Progenitor cell of endocrine pancreas (in vitro differentiated cells): ENCODE data around the gene GNB1L. TPM values are rescaled to one million over a fixed set of nuclear protein-coding genes. Genes with fewer than 3 reads are reported as not detected.

ENCODE experiments used
- DNase-seq: peaks from one replicate; pipeline ENCODE4 v3.0.0; 2021; ENCODE audit warnings: low spot score; ENCODE audit not compliant: unreplicated experiment
- H3K27ac Mint-ChIP-seq: 2 replicates; pipeline ENCODE4 v1.8.0; 2021; ENCODE audit warnings: mild to moderate bottlenecking, moderate library complexity, mixed read lengths
- H3K27me3 Mint-ChIP-seq: 2 replicates; pipeline ENCODE4 v1.8.0; 2021; ENCODE audit warnings: mixed read lengths
- H3K36me3 Mint-ChIP-seq: 2 replicates; pipeline ENCODE4 v1.8.0; 2022; ENCODE audit warnings: mixed read lengths; ENCODE audit not compliant: insufficient read depth
- H3K4me1 Mint-ChIP-seq: 2 replicates; pipeline ENCODE4 v1.8.0; 2021; ENCODE audit warnings: low read depth, mixed read lengths
- H3K4me3 Mint-ChIP-seq: 2 replicates; pipeline ENCODE4 v1.8.0; 2021; ENCODE audit warnings: low read depth, mild to moderate bottlenecking, moderate library complexity, mixed read lengths
- H3K9me3 Mint-ChIP-seq: 2 replicates; pipeline ENCODE4 v1.8.0; 2021; ENCODE audit warnings: low read depth, mixed read lengths
- CTCF ChIP-seq: fragments of 200-600 bp; sonication (generic); IDR thresholded peaks from one replicate; pipeline ENCODE4 v1.5.0; 2021; ENCODE audit warnings: antibody characterized with exemption, mild to moderate bottlenecking; ENCODE audit not compliant: unreplicated experiment
- long read RNA-seq: library from polyadenylated mRNA; unstranded; transcript quantifications from one replicate; pipeline ENCODE4 v2.0.0, GENCODE V29; 2020
- total RNA-seq: library from RNA; stranded (reverse); gene quantifications from 2 replicates; pipeline ENCODE4 v1.2.1, GENCODE V29; 2021

Gene GNB1L, protein sequence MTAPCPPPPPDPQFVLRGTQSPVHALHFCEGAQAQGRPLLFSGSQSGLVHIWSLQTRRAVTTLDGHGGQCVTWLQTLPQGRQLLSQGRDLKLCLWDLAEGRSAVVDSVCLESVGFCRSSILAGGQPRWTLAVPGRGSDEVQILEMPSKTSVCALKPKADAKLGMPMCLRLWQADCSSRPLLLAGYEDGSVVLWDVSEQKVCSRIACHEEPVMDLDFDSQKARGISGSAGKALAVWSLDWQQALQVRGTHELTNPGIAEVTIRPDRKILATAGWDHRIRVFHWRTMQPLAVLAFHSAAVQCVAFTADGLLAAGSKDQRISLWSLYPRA
- 9.0 and 9.9 TPM in 2 replicates for total RNA-seq
- long read RNA-seq, full-length matches to known transcripts: 6 of 13 reads
- long read RNA-seq, partial matches to known transcripts: 1 of 13 reads
- long read RNA-seq, other reads (novel, unspliced or antisense): 6 of 13 reads

- peak; percentile 94 for DNase-seq
- Mint-ChIP-seq H3K27me3 (no peaks in the 10 kb centered on the region), H3K4me1 (peaks cover 30% of the 10 kb centered on the region), H3K9me3 (peaks cover 5% of the 10 kb centered on the region), H3K27ac (peak within 1 kb of the TSS; percentile 95), H3K4me3 (peak within 1 kb of the TSS; percentile 91), H3K36me3 (peaks cover 12% of the 10 kb centered on the region)
- peak; percentile 30 for TF ChIP-seq CTCF
Measured at GRCh38 chr22:19854778-19855503, at the start of gene GNB1L, which contains the start of gene RTL10. Gene GNB1L, minus strand, starts transcription at chr22:19854874. Its CDS starts 33,519 bp downstream, at chr22:19821355. Gene RTL10, minus strand, starts transcription at chr22:19854874. Its CDS starts 2,613 bp downstream, at chr22:19852261.

DNA sequence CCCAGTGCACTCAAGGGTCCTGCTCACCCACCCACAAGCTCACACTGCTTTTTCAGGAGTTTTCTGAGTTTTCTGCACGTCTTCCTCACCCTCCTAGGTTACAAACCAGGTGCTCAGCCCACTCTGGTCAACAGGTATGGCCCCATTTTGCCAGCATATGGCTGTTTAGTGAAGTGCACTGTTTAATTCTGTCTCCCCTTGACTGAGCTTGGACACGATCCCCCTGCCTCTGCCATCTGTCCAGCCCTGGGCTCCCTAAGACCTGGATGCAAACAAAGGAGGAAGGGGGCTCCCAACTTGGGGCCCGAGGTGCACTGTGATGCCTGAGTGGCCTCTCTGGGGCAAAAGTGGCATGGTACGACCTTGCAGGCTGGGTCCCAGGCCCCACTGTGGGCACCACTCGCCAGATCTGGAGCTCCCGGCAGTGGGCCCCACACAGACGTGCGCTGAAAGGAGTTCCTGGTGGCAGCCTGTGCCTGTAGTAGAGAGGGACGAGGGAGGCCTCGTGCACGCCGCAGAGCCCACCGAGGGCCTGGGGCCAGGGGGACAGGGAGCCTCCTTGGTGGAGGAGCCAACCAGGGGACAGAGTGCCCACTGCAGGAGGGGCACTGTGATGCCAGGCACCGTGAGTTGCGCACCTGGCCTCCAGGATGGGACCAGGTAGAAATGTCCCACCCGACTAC, 49.6 kb upstream of the GNB1L start:
- DNase-seq: no peak
- H3K4me3 Mint-ChIP-seq: no peak overlapping the region
- no peak overlapping the region for H3K27ac Mint-ChIP-seq
- no peaks in the 10 kb centered on the region for H3K9me3 Mint-ChIP-seq
- H3K36me3 Mint-ChIP-seq: peaks cover 1% of the 10 kb centered on the region
- H3K27me3 Mint-ChIP-seq: peaks cover 4% of the 10 kb centered on the region
- H3K4me1 Mint-ChIP-seq: peaks cover 5% of the 10 kb centered on the region
- no peak for TF ChIP-seq CTCF

DNA sequence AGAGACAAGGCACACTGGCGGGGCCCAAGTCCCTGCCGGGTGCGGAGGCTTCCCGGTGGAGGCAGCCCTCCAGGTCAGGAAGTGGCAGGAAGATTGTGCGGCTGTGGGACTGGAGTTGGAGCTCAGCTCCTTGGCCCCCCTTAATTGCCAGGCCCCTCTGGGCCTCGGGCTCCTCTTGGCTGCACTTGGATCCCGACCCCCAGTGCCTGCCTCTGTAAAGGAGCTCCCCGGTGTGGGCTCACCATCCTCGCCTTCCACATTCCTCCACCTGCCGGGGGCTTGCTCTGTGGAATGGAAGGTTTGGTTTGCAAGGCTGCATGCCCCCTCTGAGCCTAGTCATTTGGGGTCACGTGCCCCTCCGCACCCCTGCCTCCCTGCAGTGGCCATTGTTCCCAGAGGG, 48.8 kb upstream of the GNB1L start:
- no peak for DNase-seq
- H3K27me3 Mint-ChIP-seq: peaks cover 4% of the 10 kb centered on the region
- H3K36me3 Mint-ChIP-seq: peaks cover 1% of the 10 kb centered on the region
- no peak overlapping the region for H3K4me3 Mint-ChIP-seq
- H3K4me1 Mint-ChIP-seq: peaks cover 5% of the 10 kb centered on the region
- no peak overlapping the region for H3K27ac Mint-ChIP-seq
- no peak for TF ChIP-seq CTCF
- no peaks in the 10 kb centered on the region for H3K9me3 Mint-ChIP-seq

DNA sequence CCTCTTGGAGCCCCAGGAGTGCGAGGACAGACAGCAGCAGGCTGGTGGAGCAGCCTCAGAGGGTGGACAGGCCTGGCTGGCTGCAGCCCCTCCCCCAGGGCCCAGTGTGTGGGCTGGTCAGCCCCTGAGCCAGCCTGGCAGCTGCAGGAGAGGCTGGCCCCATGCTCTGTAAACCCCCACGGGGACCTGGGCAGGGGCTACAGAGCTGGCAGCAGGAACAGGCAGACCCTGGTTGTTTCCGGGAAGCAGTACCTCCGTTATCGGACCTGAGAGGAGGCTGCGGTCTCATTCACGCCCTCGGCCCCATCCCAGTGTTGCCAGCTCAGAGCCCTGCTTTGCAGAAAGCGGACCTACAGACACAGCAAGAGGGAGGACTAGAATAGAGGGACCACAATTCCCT, 48.4 kb upstream of the GNB1L start:
- H3K9me3 Mint-ChIP-seq: no peaks in the 10 kb centered on the region
- no peak overlapping the region for H3K4me3 Mint-ChIP-seq
- H3K27ac Mint-ChIP-seq: no peak overlapping the region
- peaks cover 1% of the 10 kb centered on the region for H3K36me3 Mint-ChIP-seq
- TF ChIP-seq CTCF: no peak
- no peak for DNase-seq
- peaks cover 5% of the 10 kb centered on the region for H3K4me1 Mint-ChIP-seq
- H3K27me3 Mint-ChIP-seq: peaks cover 4% of the 10 kb centered on the region

DNA sequence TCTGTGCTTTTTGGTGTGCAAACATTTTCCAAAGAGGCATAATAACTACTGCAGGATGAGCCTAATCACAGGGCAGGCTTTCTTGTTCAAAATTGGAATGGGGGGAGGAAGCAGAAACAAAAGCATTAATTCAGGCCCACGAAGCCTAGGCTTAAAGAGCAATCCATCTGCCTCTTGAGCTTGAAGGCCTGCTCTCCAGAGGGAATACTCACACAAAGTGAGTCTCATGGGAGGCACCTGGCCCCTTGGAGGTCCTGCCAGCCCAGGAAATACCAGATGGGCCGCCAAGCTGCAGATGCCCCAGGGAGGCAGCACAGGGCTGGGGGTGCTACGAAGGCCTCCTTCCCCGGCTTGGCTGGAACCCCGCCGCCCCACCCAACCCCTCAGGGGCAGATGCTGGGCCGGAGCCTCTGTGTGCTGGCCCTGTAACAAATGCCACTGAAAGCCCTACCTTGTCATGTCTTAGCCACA, 47.6 kb upstream of the GNB1L start:
- no peak for DNase-seq
- Mint-ChIP-seq H3K27ac (no peak overlapping the region), H3K9me3 (no peaks in the 10 kb centered on the region), H3K4me1 (peaks cover 5% of the 10 kb centered on the region), H3K4me3 (no peak overlapping the region), H3K27me3 (peaks cover 4% of the 10 kb centered on the region), H3K36me3 (peaks cover 1% of the 10 kb centered on the region)
- TF ChIP-seq CTCF: no peak
